HCT116 (cell line): ENCODE data around the gene C19orf44. TPM values are rescaled to one million over a fixed set of nuclear protein-coding genes. Genes with fewer than 3 reads are reported as not detected.

Experiments used
- ATAC-seq: fragments of 200-7000 bp; cut with Tn5 transposase; 2 replicates; pipeline ENCODE4 v1.9.1; 2020; ENCODE audit warnings: mild to moderate bottlenecking, moderate library complexity
- BruUV-seq: library from RNA; stranded (reverse); fragments of 400-500 nt; replicated peaks from 2 replicates; lab custom pipeline; 2021; lab: Mats Ljungman, UMichigan
- CTCF ChIA-PET: fragments of 300-600 bp; sonication (Branson Sonifier 250); formaldehyde crosslinking; loops from one replicate; lab custom pipeline; 2021; ENCODE audit warnings: antibody characterized with exemption; lab: Charles Lee
- POLR2A ChIA-PET: fragments of 300-600, 350-600 bp; sonication (Branson Sonifier 250); formaldehyde crosslinking; loops from one replicate; lab custom pipeline; 2021; ENCODE audit warnings: antibody characterized with exemption; lab: Charles Lee
- RAD21 ChIA-PET, 2 experiments: fragments of 300-600 bp; sonication (Branson Sonifier 250); formaldehyde crosslinking; loops; one replicate each; lab custom pipeline; 2023; ENCODE audit warnings: low total read pairs in 2 of 2; ENCODE audit not compliant: uncharacterized antibody in 2 of 2, unreplicated experiment in 2 of 2, low non-redundant PET in 1 of 2; lab: Charles Lee
- DNase-seq: peaks from one replicate; pipeline ENCODE4 v3.0.0-alpha.2; 2010; ENCODE audit warnings: low read depth, low spot score
- H2AFZ ChIP-seq: fragments of 200-600 bp; shearing (Covaris generic), sonication (generic); 2 replicates; pipeline ENCODE4 v1.6.1; 2017; ENCODE audit warnings: low read depth, mixed run types, mixed read lengths, antibody characterized with exemption, low read length; ENCODE audit not compliant: poor library complexity, severe bottlenecking
- H3K27ac ChIP-seq: 2 replicates; pipeline ENCODE4 v1.5.1; 2012; ENCODE audit warnings: low read depth, low read length
- H3K27me3 ChIP-seq: fragments of 200-600 bp; sonication (generic); 2 replicates; pipeline ENCODE4 v1.6.1; 2016; ENCODE audit warnings: mixed run types, low read length, mixed read lengths; ENCODE audit not compliant: insufficient read depth
- H3K36me3 ChIP-seq, 2 experiments: fragments of 200-500 bp in 1 of 2; fragments of 200-600 bp in 1 of 2; sonication (Bioruptor generic) in 1 of 2; sonication (generic) in 1 of 2; 2 replicates each; pipeline versions ENCODE4 v1.5.1 to v1.6.1; 2014 to 2016; ENCODE audit warnings: low read length in 2 of 2, inconsistent platforms in 1 of 2, mixed read lengths in 1 of 2, mixed run types in 1 of 2; ENCODE audit not compliant: insufficient read depth in 2 of 2, control insufficient read depth in 1 of 2
- H3K4me1 ChIP-seq, 2 experiments: fragments of 200-600 bp in 1 of 2; sonication (generic) in 1 of 2; 2 replicates each; pipeline versions ENCODE4 v1.5.1 to v1.6.1; 2012 to 2017; ENCODE audit warnings: low read length in 2 of 2, inconsistent platforms in 1 of 2, mild to moderate bottlenecking in 1 of 2, mixed read lengths in 1 of 2, mixed run types in 1 of 2, moderate library complexity in 1 of 2; ENCODE audit not compliant: insufficient read depth in 2 of 2, control insufficient read depth in 1 of 2
- H3K4me2 ChIP-seq: fragments of 200-600 bp; sonication (generic); 2 replicates; pipeline ENCODE4 v1.6.1; 2017; ENCODE audit warnings: mixed run types, low read length, mixed read lengths
- H3K4me3 ChIP-seq, 2 experiments: fragments of 200-600 bp in 1 of 2; sonication (generic) in 1 of 2; replicated peaks in 1 of 2; 2 replicates each; pipeline ENCODE4 v1.5.1; 2011 to 2016; ENCODE audit warnings: low read length in 2 of 2, control low read depth in 1 of 2, low read depth in 1 of 2, mild to moderate bottlenecking in 1 of 2, mixed read lengths in 1 of 2, mixed run types in 1 of 2
- H3K79me2 ChIP-seq: fragments of 200-600 bp; sonication (generic); 2 replicates; pipeline ENCODE4 v1.6.1; 2017; ENCODE audit warnings: mild to moderate bottlenecking, mixed run types, low read length, moderate library complexity, mixed read lengths; ENCODE audit not compliant: insufficient read depth
- H3K9ac ChIP-seq: fragments of 200-600 bp; sonication (generic); 2 replicates; pipeline ENCODE4 v1.6.1; 2016; ENCODE audit warnings: low read length, mixed read lengths
- H3K9me2 ChIP-seq: fragments of 200-600 bp; sonication (generic), shearing (Covaris generic); 2 replicates; pipeline ENCODE4 v1.6.1; 2017; ENCODE audit warnings: mixed run types, mild to moderate bottlenecking, moderate library complexity; ENCODE audit not compliant: insufficient read depth
- H3K9me3 ChIP-seq, 2 experiments: fragments of 200-500 bp in 1 of 2; fragments of 200-600 bp in 1 of 2; sonication (Bioruptor generic) in 1 of 2; sonication (generic) in 1 of 2; 2 replicates each; pipeline ENCODE4 v1.6.1; 2014 to 2017; ENCODE audit warnings: low read length in 2 of 2, mixed read lengths in 2 of 2, inconsistent platforms in 1 of 2, low read depth in 1 of 2, mild to moderate bottlenecking in 1 of 2, mixed run types in 1 of 2, moderate library complexity in 1 of 2; ENCODE audit not compliant: control insufficient read depth in 1 of 2, insufficient read depth in 1 of 2
- H4K20me1 ChIP-seq: fragments of 200-600 bp; sonication (generic), shearing (Covaris generic); 2 replicates; pipeline ENCODE4 v1.6.1; 2017; ENCODE audit warnings: mixed run types, mild to moderate bottlenecking, moderate library complexity; ENCODE audit not compliant: insufficient read depth
- CBX3 ChIP-seq: IDR thresholded peaks from 2 replicates; pipeline ENCODE4 v1.6.1; 2012; ENCODE audit warnings: low read depth
- CEBPB ChIP-seq: IDR thresholded peaks from 2 replicates; pipeline ENCODE4 v1.6.1; 2012; ENCODE audit warnings: low read depth
- EGR1 ChIP-seq: IDR thresholded peaks from 2 replicates; pipeline ENCODE4 v1.6.1; 2012; ENCODE audit warnings: low read depth
- EZH2phosphoT487 ChIP-seq: fragments of 200-600 bp; IDR thresholded peaks from 2 replicates; pipeline ENCODE4 v1.6.1; 2018; ENCODE audit warnings: antibody characterized with exemption, borderline replicate concordance
- FOSL1 ChIP-seq: IDR thresholded peaks from 2 replicates; pipeline ENCODE4 v1.6.1; 2012; ENCODE audit warnings: low read depth
- JUND ChIP-seq: IDR thresholded peaks from 2 replicates; pipeline ENCODE4 v1.6.1; 2012
- POLR2A ChIP-seq: IDR thresholded peaks from 2 replicates; pipeline ENCODE4 v1.7.0; 2011; ENCODE audit warnings: borderline replicate concordance; ENCODE audit not compliant: insufficient read depth, insufficient read length; ENCODE audit errors: extremely low read depth
- SRF ChIP-seq: IDR thresholded peaks from 2 replicates; pipeline ENCODE4 v1.6.1; 2012; ENCODE audit warnings: low read depth
- TCF7L2 ChIP-seq: IDR thresholded peaks from 2 replicates; pipeline ENCODE4 v1.7.0; 2011; ENCODE audit warnings: borderline replicate concordance, inconsistent platforms; ENCODE audit not compliant: insufficient read depth, insufficient read length; ENCODE audit errors: extremely low read depth
- ZBTB33 ChIP-seq: IDR thresholded peaks from 2 replicates; pipeline ENCODE4 v1.6.1; 2011; ENCODE audit warnings: mild to moderate bottlenecking, low read length, moderate library complexity; ENCODE audit not compliant: insufficient replicate concordance; ENCODE audit errors: extremely low read depth
- intact Hi-C: fragments of 100-400 bp; cut with micrococcal nuclease; formaldehyde crosslinking; loops from 2 replicates; pipeline ENCODE4 v1.10.0; 2022
- total RNA-seq: library from RNA; stranded (reverse); gene quantifications from one replicate; pipeline ENCODE4 v1.2.1, GENCODE V29; 2021; ENCODE audit not compliant: unreplicated experiment

Gene C19orf44
- total RNA-seq, 1 experiment from 2014 or later, result 6.8 TPM

GRCh38 chr19:16529466-16530144 lies 33.4 kb downstream of the C19orf44 start:
- no peaks in the 10 kb centered on the region for H4K20me1 ChIP-seq
- CTCF ChIA-PET, result no interaction called here

More at GRCh38 chr19:16529466-16530144, 33.4 kb downstream of the C19orf44 start:
- ATAC-seq, result no peak
- Histone ChIP-seq H3K79me2 (peaks cover 48% of the 10 kb centered on the region), H3K9ac (no peak overlapping the region), H3K4me2 (no peak overlapping the region), H3K27me3 (no peaks in the 10 kb centered on the region), H3K27ac (no peak overlapping the region), H2AFZ (no peak overlapping the region), H3K9me3 (no peaks in the 10 kb centered on the region), H3K9me2 (no peaks in the 10 kb centered on the region), H3K4me3 (no peak overlapping the region), H3K36me3 (peaks cover 56 to 84% of the 10 kb centered on the region in 2 experiments; a peak in 3 of 4 replicates), H3K4me1 (no peaks in the 10 kb centered on the region)
- POLR2A ChIA-PET, result no interaction called here
- intact Hi-C loops, result no loop called here
- no peak for DNase-seq
- RAD21 ChIA-PET, result no interaction called here
- no peak for TF ChIP-seq ZBTB33
- no peak for TF ChIP-seq SRF
- no peak for TF ChIP-seq JUND
- no peak for TF ChIP-seq EZH2phosphoT487
- no peak for TF ChIP-seq CBX3
- TF ChIP-seq EGR1, result no peak
- no peak for TF ChIP-seq TCF7L2
- TF ChIP-seq POLR2A, result no peak
- no peak for TF ChIP-seq FOSL1
- TF ChIP-seq CEBPB, result no peak
- no TSS peak for BruUV-seq
